ENCODE measurements around the gene RTTN. TPM values are rescaled to one million over a fixed set of nuclear protein-coding genes. Genes with fewer than 3 reads are reported as not detected.

RTTN gene
- total RNA-seq, 1 donor from 2014 or later: 15.8 TPM

DNA sequence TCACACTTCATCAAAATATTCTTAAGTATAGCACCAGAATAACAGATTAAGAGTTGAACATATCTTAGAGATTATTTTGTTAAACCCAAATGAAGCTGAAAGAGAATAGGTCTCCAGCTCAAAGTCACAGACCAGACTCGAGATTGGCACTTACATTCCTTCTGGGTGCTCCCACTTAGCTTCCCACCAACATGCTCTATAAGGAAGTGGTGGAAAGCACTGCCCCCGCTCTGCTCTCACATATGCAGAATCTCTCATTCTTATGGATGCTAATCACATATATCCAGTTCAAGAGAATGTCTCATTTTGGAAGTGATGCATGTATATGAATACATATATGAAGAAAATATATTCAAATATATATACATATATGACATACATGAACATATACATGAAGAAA, 186.4 kb downstream of the RTTN start:
- H3K27ac Mint-ChIP-seq (ENCODE audit: unreplicated experiment): no peak overlapping the region
- H3K36me3 Mint-ChIP-seq (ENCODE audit: low read depth, unreplicated experiment): peaks cover 3% of the 10 kb centered on the region
- H3K9me3 Mint-ChIP-seq (ENCODE audit: unreplicated experiment): no peaks in the 10 kb centered on the region
- TF ChIP-seq, protein P1, sequence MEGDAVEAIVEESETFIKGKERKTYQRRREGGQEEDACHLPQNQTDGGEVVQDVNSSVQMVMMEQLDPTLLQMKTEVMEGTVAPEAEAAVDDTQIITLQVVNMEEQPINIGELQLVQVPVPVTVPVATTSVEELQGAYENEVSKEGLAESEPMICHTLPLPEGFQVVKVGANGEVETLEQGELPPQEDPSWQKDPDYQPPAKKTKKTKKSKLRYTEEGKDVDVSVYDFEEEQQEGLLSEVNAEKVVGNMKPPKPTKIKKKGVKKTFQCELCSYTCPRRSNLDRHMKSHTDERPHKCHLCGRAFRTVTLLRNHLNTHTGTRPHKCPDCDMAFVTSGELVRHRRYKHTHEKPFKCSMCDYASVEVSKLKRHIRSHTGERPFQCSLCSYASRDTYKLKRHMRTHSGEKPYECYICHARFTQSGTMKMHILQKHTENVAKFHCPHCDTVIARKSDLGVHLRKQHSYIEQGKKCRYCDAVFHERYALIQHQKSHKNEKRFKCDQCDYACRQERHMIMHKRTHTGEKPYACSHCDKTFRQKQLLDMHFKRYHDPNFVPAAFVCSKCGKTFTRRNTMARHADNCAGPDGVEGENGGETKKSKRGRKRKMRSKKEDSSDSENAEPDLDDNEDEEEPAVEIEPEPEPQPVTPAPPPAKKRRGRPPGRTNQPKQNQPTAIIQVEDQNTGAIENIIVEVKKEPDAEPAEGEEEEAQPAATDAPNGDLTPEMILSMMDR (IDR thresholded peaks at IDR 0.05; ENCODE audit: unreplicated experiment): no peak
- no peaks in the 10 kb centered on the region for H3K27me3 Mint-ChIP-seq (ENCODE audit: unreplicated experiment)
- H3K4me1 Mint-ChIP-seq (ENCODE audit: unreplicated experiment): peaks cover 22% of the 10 kb centered on the region
- no peak overlapping the region for H3K4me3 Mint-ChIP-seq (ENCODE audit: unreplicated experiment)
- no peak for DNase-seq (ENCODE audit: low spot score)

DNA sequence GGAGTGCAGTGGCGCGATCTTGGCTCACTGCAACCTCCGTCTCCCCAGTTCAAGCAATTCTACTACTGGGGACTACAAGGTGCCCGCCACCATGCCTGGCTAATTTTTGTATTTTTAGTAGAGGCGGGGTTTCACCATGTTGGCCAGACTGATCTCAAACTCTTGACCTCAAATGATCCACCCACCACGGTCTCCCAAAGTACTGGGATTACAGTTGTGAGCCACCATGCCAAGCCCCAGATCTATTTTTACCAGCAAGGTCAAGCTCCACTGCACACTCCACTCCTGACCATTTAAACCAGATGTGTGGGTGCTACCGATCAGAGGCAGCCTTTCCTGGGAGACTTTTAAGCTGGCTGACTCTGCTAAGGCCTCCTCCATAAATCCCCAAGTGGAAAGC, 190.4 kb downstream of the RTTN start:
- no peaks in the 10 kb centered on the region for H3K27me3 Mint-ChIP-seq (ENCODE audit: unreplicated experiment)
- no peak for DNase-seq (ENCODE audit: low spot score)
- TF ChIP-seq, protein P1 (IDR thresholded peaks at IDR 0.05; ENCODE audit: unreplicated experiment): no peak
- peaks cover 22% of the 10 kb centered on the region for H3K4me1 Mint-ChIP-seq (ENCODE audit: unreplicated experiment)
- H3K36me3 Mint-ChIP-seq (ENCODE audit: low read depth, unreplicated experiment): peaks cover 11% of the 10 kb centered on the region
- H3K9me3 Mint-ChIP-seq (ENCODE audit: unreplicated experiment): no peaks in the 10 kb centered on the region
- H3K27ac Mint-ChIP-seq (ENCODE audit: unreplicated experiment): no peak overlapping the region
- no peak overlapping the region for H3K4me3 Mint-ChIP-seq (ENCODE audit: unreplicated experiment)

DNA sequence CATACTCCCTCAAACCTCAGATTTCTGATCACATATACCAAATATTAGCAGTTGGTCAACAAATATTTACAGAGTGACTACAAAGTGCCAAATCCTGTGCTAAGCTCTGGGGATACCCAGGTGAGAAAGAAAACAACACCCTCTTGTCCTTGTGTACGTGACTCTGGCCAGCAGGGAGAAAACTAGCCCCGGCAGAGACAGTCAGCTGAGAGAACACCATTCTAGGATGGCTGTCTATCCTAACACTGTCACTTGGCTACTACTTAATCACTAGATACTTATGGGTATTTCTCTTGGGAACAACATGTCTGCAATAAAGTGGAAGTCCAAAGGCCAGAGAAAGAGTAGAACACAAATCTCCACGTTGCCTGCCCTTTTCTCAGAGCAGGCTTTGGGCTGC, 199.9 kb downstream of the RTTN start:
- Mint-ChIP-seq H3K4me1 (ENCODE audit: unreplicated experiment) (peaks cover 6% of the 10 kb centered on the region), H3K27me3 (ENCODE audit: unreplicated experiment) (no peaks in the 10 kb centered on the region), H3K36me3 (ENCODE audit: low read depth, unreplicated experiment) (peaks cover 10% of the 10 kb centered on the region), H3K27ac (ENCODE audit: unreplicated experiment) (no peak overlapping the region), H3K4me3 (ENCODE audit: unreplicated experiment) (no peak overlapping the region), H3K9me3 (ENCODE audit: unreplicated experiment) (no peaks in the 10 kb centered on the region)
- TF ChIP-seq, protein P1 (IDR thresholded peaks at IDR 0.05; ENCODE audit: unreplicated experiment): no peak
- no peak for DNase-seq (ENCODE audit: low spot score)

GRCh38 chr18:70004696-70005095, 200.8 kb downstream of the RTTN start:
- no peaks in the 10 kb centered on the region for H3K9me3 Mint-ChIP-seq (ENCODE audit: unreplicated experiment)
- DNase-seq (ENCODE audit: low spot score): no peak
- no peak overlapping the region for H3K27ac Mint-ChIP-seq (ENCODE audit: unreplicated experiment)
- H3K4me1 Mint-ChIP-seq (ENCODE audit: unreplicated experiment): peaks cover 6% of the 10 kb centered on the region
- H3K27me3 Mint-ChIP-seq (ENCODE audit: unreplicated experiment): no peaks in the 10 kb centered on the region
- H3K36me3 Mint-ChIP-seq (ENCODE audit: low read depth, unreplicated experiment): peaks cover 3% of the 10 kb centered on the region
- TF ChIP-seq, protein P1 (IDR thresholded peaks at IDR 0.05; ENCODE audit: unreplicated experiment): no peak
- no peak overlapping the region for H3K4me3 Mint-ChIP-seq (ENCODE audit: unreplicated experiment)

GRCh38 chr18:69999656-70000055, 205.8 kb downstream of the RTTN start:
- no peak for DNase-seq (ENCODE audit: low spot score)
- H3K27me3 Mint-ChIP-seq (ENCODE audit: unreplicated experiment): peaks cover 1% of the 10 kb centered on the region
- no peak overlapping the region for H3K4me3 Mint-ChIP-seq (ENCODE audit: unreplicated experiment)
- TF ChIP-seq, protein P1 (IDR thresholded peaks at IDR 0.05; ENCODE audit: unreplicated experiment): no peak
- H3K9me3 Mint-ChIP-seq (ENCODE audit: unreplicated experiment): no peaks in the 10 kb centered on the region
- H3K36me3 Mint-ChIP-seq (ENCODE audit: low read depth, unreplicated experiment): no peaks in the 10 kb centered on the region
- peaks cover 24% of the 10 kb centered on the region for H3K4me1 Mint-ChIP-seq (ENCODE audit: unreplicated experiment)
- no peak overlapping the region for H3K27ac Mint-ChIP-seq (ENCODE audit: unreplicated experiment)

Measured in endothelial cell (in vitro differentiated cells).